Measurements from ENCODE around the gene NASP.
A peak's percentile ranks its signal among the peaks of the same experiment; 100 is the strongest.

NASP gene

DNA sequence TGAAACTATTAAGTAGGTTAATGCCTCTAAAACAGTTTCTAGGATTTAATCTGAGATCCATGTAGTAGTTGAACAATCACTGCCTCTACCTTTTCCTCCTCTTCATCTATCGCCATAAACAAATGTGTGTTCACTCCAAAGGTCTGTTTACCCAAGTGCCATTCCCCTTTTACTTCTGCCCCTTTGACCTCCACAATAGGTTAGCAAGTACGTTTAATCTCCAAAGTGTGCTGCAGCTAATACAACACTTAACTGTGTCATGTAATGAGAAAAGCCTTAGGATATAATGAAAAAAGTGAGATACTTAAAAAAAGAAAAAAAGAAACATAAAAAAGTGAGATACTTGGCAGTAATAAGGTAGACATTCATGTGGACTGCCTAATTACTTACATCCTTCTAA is 74.3 kb downstream of the NASP start:
- no peaks in the 10 kb centered on the region for H3K27me3 Mint-ChIP-seq
- H3K36me3 Mint-ChIP-seq (ENCODE audit: low read depth): peaks cover 79% of the 10 kb centered on the region
- peak overlapping the region; percentile 51 for H3K27ac Mint-ChIP-seq
- DNase-seq: no peak
- H3K4me3 Mint-ChIP-seq: no peak overlapping the region
- no peaks in the 10 kb centered on the region for H3K9me3 Mint-ChIP-seq
- H3K4me1 Mint-ChIP-seq (ENCODE audit: low read depth): peaks cover 32% of the 10 kb centered on the region

DNA sequence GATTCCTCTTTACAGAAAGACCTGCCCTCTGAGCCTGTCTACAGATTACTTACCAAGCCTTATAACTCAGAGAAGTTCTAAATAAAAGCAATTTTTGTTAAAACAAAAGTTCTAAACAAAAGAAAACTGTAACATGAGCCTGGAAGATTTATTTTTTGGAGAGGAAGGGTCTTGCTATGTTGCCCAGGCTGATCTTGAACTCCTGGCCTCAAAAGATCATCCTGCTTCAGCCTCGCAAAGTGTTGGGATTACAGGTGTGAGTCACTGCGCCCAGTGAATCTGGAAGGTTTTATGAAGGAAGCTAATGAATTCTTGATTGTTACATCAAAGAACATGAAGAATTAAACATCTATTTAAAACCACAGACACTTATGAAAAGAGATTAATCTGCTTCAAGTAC is 75.4 kb downstream of the NASP start:
- Mint-ChIP-seq H3K36me3 (ENCODE audit: low read depth) (peaks cover 77% of the 10 kb centered on the region), H3K4me3 (no peak overlapping the region), H3K9me3 (no peaks in the 10 kb centered on the region), H3K27me3 (no peaks in the 10 kb centered on the region), H3K27ac (no peak overlapping the region), H3K4me1 (ENCODE audit: low read depth) (peaks cover 33% of the 10 kb centered on the region)
- DNase-seq: no peak

DNA sequence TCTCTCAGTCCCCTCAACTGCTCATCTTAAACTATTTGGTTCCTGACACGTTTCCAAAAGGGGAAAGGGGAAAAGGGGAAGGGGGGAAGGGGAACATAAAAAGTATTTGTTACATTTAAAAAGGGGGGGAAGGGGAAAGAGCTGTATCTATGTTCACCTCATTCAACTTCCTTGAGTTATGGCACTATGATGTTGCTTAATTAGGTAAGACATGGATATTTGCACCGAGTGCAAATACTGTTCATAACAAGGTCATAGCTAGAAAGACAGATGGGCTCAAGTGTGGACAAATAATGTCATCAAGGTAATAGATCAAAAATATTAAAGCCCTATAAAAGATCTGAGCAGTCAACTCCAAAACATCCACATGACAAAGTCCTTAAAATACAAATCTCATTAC is 76.5 kb downstream of the NASP start:
- Mint-ChIP-seq H3K27ac (peak overlapping the region; percentile 55), H3K4me3 (no peak overlapping the region), H3K27me3 (no peaks in the 10 kb centered on the region), H3K9me3 (no peaks in the 10 kb centered on the region), H3K36me3 (ENCODE audit: low read depth) (peaks cover 69% of the 10 kb centered on the region), H3K4me1 (ENCODE audit: low read depth) (peaks cover 25% of the 10 kb centered on the region)
- no peak for DNase-seq

GRCh38 chr1:45666836-45667235 is 83.0 kb downstream of the NASP start:
- Mint-ChIP-seq H3K27ac (no peak overlapping the region), H3K4me1 (ENCODE audit: low read depth) (peaks cover 56% of the 10 kb centered on the region), H3K4me3 (no peak overlapping the region), H3K27me3 (no peaks in the 10 kb centered on the region), H3K9me3 (no peaks in the 10 kb centered on the region), H3K36me3 (ENCODE audit: low read depth) (peaks cover 23% of the 10 kb centered on the region)
- DNase-seq: no peak

DNA sequence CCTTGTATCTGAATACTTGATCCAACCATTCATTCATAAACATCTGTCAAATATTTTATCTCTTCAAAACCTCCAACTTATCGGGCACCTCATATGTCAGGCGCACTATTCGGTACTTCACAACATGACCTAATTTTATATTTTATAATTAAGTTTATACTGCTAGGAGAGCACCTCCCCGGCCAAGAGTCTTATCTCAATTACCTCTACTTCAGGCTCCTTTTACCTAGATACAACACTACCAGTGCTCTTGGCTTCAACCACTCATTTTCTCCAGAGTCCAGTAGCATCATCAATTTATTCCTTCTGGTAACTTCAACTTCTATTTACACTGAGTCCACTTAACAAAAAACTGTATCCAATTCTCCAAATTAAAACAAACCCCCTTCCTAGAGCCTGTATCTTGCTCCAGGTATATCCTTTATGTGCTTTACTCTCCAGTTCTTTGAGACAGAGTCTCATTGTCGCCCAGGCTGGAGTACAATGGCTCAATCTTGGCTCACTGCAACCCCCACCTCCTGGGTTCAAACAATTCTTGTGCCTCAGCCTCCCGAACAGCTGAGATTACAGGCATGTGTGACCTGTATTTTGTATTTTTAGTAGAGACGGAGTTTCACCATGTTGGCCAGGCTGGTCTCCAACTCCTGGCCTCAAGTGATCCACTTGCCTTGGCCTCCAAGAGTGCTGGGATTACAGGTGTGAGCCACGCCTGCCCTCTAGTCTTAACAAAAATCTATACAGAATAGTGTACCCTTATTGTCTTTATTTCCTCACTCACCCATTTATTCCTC is 83.7 kb downstream of the NASP start:
- H3K4me1 Mint-ChIP-seq (ENCODE audit: low read depth): peaks cover 55% of the 10 kb centered on the region
- H3K4me3 Mint-ChIP-seq: no peak overlapping the region
- H3K27ac Mint-ChIP-seq: peak overlapping the region; percentile 59

More for the DNA sequence above, 83.7 kb downstream of the NASP start:
- Mint-ChIP-seq H3K36me3 (ENCODE audit: low read depth) (peaks cover 24% of the 10 kb centered on the region), H3K27me3 (no peaks in the 10 kb centered on the region), H3K9me3 (no peaks in the 10 kb centered on the region)
- DNase-seq: no peak

Measured in activated T-cell treated with anti-CD3 and anti-CD28 coated beads, Interleukin-2, amount 50 U/mL, for 24 hours (primary cell).